SK-N-SH treated with all-trans-retinoic acid at 6 μM for 48 hours (cell line): ENCODE results near the gene FAF2.

Source experiments
- ATAC-seq: fragments of 200-7000 bp; cut with Tn5 transposase; 3 replicates; pipeline ENCODE4 v1.9.1; 2020; ENCODE audit warnings: mild to moderate bottlenecking, moderate library complexity
- ARNTL ChIP-seq: fragments of 450-650 bp; formaldehyde crosslinking; IDR thresholded peaks from 2 replicates; pipeline ENCODE4 v1.5.0; 2020; ENCODE audit warnings: low read depth, mild to moderate bottlenecking, moderate library complexity, borderline replicate concordance
- BACH2 ChIP-seq: fragments of 250-450 bp; sonication (Bioruptor Pico); IDR thresholded peaks from 2 replicates; pipeline ENCODE4 v1.9.0; 2021; ENCODE audit warnings: mild to moderate bottlenecking, borderline replicate concordance
- CREB5 ChIP-seq: fragments of 250-450 bp; sonication (Bioruptor Pico); IDR thresholded peaks from 2 replicates; pipeline ENCODE4 v1.5.1; 2020; ENCODE audit warnings: low read depth, mild to moderate bottlenecking, moderate library complexity
- CSDC2 ChIP-seq: fragments of 250-450 bp; sonication (Bioruptor Pico); IDR thresholded peaks from 2 replicates; pipeline ENCODE4 v1.5.0; 2020; ENCODE audit warnings: mild to moderate bottlenecking, moderate library complexity
- CSRNP3 ChIP-seq: fragments of 250-450 bp; sonication (Bioruptor Pico); IDR thresholded peaks from 2 replicates; pipeline ENCODE4 v1.5.1; 2021; ENCODE audit warnings: mild to moderate bottlenecking, moderate library complexity
- ESRRG ChIP-seq: fragments of 250-450 bp; sonication (Bioruptor Pico); IDR thresholded peaks from 2 replicates; pipeline ENCODE4 v1.6.1; 2021; ENCODE audit warnings: mild to moderate bottlenecking
- GLIS3 ChIP-seq: fragments of 250-450 bp; sonication (Bioruptor Pico); IDR thresholded peaks from 2 replicates; pipeline ENCODE4 v1.5.0; 2020; ENCODE audit warnings: mild to moderate bottlenecking, moderate library complexity
- ISL1 ChIP-seq: fragments of 250-450 bp; sonication (Bioruptor Pico); IDR thresholded peaks from 2 replicates; pipeline ENCODE4 v2.1.2; 2022; ENCODE audit warnings: mild to moderate bottlenecking, moderate library complexity
- OSR1 ChIP-seq: fragments of 250-450 bp; sonication (Bioruptor Pico); IDR thresholded peaks from 2 replicates; pipeline ENCODE4 v1.8.0; 2022; ENCODE audit warnings: moderate library complexity, mild to moderate bottlenecking, inconsistent platforms
- PATZ1 ChIP-seq: fragments of 250-450 bp; sonication (Bioruptor Pico); IDR thresholded peaks from 2 replicates; pipeline ENCODE4 v1.8.0; 2020; ENCODE audit warnings: mild to moderate bottlenecking, moderate library complexity, borderline replicate concordance
- POU6F1 ChIP-seq: fragments of 250-450 bp; sonication (Bioruptor Pico); IDR thresholded peaks from 2 replicates; pipeline ENCODE4 v1.8.0; 2021; ENCODE audit warnings: low read depth, mild to moderate bottlenecking, moderate library complexity, borderline replicate concordance
- PPARA ChIP-seq: fragments of 250-450 bp; sonication (Bioruptor Pico); IDR thresholded peaks from 2 replicates; pipeline ENCODE4 v1.5.0; 2020; ENCODE audit warnings: mild to moderate bottlenecking, borderline replicate concordance
- RARB ChIP-seq: fragments of 250-450 bp; sonication (Bioruptor Pico); IDR thresholded peaks from 2 replicates; pipeline ENCODE4 v1.8.0; 2021; ENCODE audit warnings: mild to moderate bottlenecking, moderate library complexity
- SNAI2 ChIP-seq: fragments of 250-450 bp; sonication (Bioruptor Pico); IDR thresholded peaks from 2 replicates; pipeline ENCODE4 v1.5.0; 2020; ENCODE audit warnings: mild to moderate bottlenecking, moderate library complexity
- TCF4 ChIP-seq: fragments of 250-450 bp; sonication (Bioruptor Pico); IDR thresholded peaks from 2 replicates; pipeline ENCODE4 v1.8.0; 2021; ENCODE audit warnings: mild to moderate bottlenecking, moderate library complexity, borderline replicate concordance
- TOX ChIP-seq: fragments of 250-450 bp; sonication (Bioruptor Pico); IDR thresholded peaks from 2 replicates; pipeline ENCODE4 v1.8.0; 2021; ENCODE audit warnings: mild to moderate bottlenecking, moderate library complexity, borderline replicate concordance
- TSHZ2 ChIP-seq: fragments of 250-450 bp; sonication (Bioruptor Pico); IDR thresholded peaks from 2 replicates; pipeline ENCODE4 v1.5.0; 2020; ENCODE audit warnings: mild to moderate bottlenecking, moderate library complexity
- ZC3H10 ChIP-seq: fragments of 250-450 bp; sonication (Bioruptor Pico); IDR thresholded peaks from 2 replicates; pipeline ENCODE4 v1.5.1; 2021; ENCODE audit warnings: mild to moderate bottlenecking, moderate library complexity
- ZFP3 ChIP-seq: fragments of 250-450 bp; sonication (Bioruptor Pico); IDR thresholded peaks from 2 replicates; pipeline ENCODE4 v1.5.0; 2020; ENCODE audit warnings: mild to moderate bottlenecking, moderate library complexity
- ZNF565 ChIP-seq: fragments of 450-650 bp; formaldehyde crosslinking; conservative IDR thresholded peaks from 2 replicates; pipeline ENCODE4 v1.5.0; 2020; ENCODE audit warnings: low read depth, mild to moderate bottlenecking, moderate library complexity
- ZNF70 ChIP-seq: fragments of 450-650 bp; formaldehyde crosslinking; IDR thresholded peaks from 2 replicates; pipeline ENCODE4 v1.5.0; 2020; ENCODE audit warnings: mild to moderate bottlenecking, moderate library complexity
- ZNF8 ChIP-seq: fragments of 450-650 bp; formaldehyde crosslinking; IDR thresholded peaks from 2 replicates; pipeline ENCODE4 v1.5.0; 2020; ENCODE audit warnings: mild to moderate bottlenecking, moderate library complexity

Gene FAF2

GRCh38 chr5:176424181-176424580 is 24.0 kb upstream of the FAF2 start (continued):
- TF ChIP-seq PPARA = no peak
- TF ChIP-seq CREB5 (CRISPR knock-in tag) = no peak
- TF ChIP-seq PATZ1 (CRISPR knock-in tag) = no peak
- no peak for TF ChIP-seq BACH2
- TF ChIP-seq TCF4 = no peak

- ATAC-seq = no peak
- TF ChIP-seq TSHZ2 (no peak), ZC3H10 (CRISPR knock-in tag) (no peak), ISL1 (CRISPR knock-in tag) (no peak), ZNF565 (CRISPR knock-in tag) (no peak), ZFP3 (no peak), BACH2 (no peak), OSR1 (CRISPR knock-in tag) (no peak), GLIS3 (CRISPR knock-in tag) (no peak), RARB (no peak), CREB5 (CRISPR knock-in tag) (no peak), PPARA (no peak), CSRNP3 (CRISPR knock-in tag) (no peak), TOX (CRISPR knock-in tag) (no peak), ARNTL (CRISPR knock-in tag) (no peak)
Measured at GRCh38 chr5:176425138-176425537, 23.0 kb upstream of the FAF2 start.

- TF ChIP-seq TOX (CRISPR knock-in tag) = no peak
- TF ChIP-seq CREB5 (CRISPR knock-in tag) = no peak
- TF ChIP-seq POU6F1 (CRISPR knock-in tag) = no peak
- TF ChIP-seq CSRNP3 (CRISPR knock-in tag) = no peak
- no peak for TF ChIP-seq PPARA
- no peak for TF ChIP-seq RARB
- TF ChIP-seq ZNF8 (CRISPR knock-in tag) = no peak
- no peak for TF ChIP-seq ESRRG
- no peak for TF ChIP-seq PATZ1 (CRISPR knock-in tag)
- no peak for TF ChIP-seq ZC3H10 (CRISPR knock-in tag)
- no peak for TF ChIP-seq ZNF565 (CRISPR knock-in tag)
- TF ChIP-seq ISL1 (CRISPR knock-in tag) = no peak
- TF ChIP-seq CSDC2 (CRISPR knock-in tag) = no peak
- no peak for TF ChIP-seq SNAI2 (CRISPR knock-in tag)
- TF ChIP-seq ARNTL (CRISPR knock-in tag) = no peak
- no peak for TF ChIP-seq ZNF70 (CRISPR knock-in tag)
- ATAC-seq = no peak
Measured at GRCh38 chr5:176425791-176426190, 22.4 kb upstream of the FAF2 start.
